Prostate gland (tissue), 2 donors: ENCODE data around the gene PFN1.

Source experiments
- POLR2AphosphoS5 ChIP-seq: sonication (generic); formaldehyde crosslinking; IDR thresholded peaks from one replicate; pipeline ENCODE4 v1.6.1; 2017; ENCODE audit warnings: antibody characterized with exemption
- TF ChIP-seq, protein P1 (sequence below), 4 experiments: fragments of 200-600 bp in 2 of 4; fragments of 450-650 bp in 2 of 4; sonication (generic) in 2 of 4; IDR thresholded peaks; 1 replicate in 3 of 4; 2 replicates in 1 of 4; pipeline ENCODE4 v1.5.1; 2016 to 2019; ENCODE audit warnings: antibody characterized with exemption in 4 of 4, mild to moderate bottlenecking in 2 of 4, moderate library complexity in 2 of 4

- TF ChIP-seq, protein P1, sequence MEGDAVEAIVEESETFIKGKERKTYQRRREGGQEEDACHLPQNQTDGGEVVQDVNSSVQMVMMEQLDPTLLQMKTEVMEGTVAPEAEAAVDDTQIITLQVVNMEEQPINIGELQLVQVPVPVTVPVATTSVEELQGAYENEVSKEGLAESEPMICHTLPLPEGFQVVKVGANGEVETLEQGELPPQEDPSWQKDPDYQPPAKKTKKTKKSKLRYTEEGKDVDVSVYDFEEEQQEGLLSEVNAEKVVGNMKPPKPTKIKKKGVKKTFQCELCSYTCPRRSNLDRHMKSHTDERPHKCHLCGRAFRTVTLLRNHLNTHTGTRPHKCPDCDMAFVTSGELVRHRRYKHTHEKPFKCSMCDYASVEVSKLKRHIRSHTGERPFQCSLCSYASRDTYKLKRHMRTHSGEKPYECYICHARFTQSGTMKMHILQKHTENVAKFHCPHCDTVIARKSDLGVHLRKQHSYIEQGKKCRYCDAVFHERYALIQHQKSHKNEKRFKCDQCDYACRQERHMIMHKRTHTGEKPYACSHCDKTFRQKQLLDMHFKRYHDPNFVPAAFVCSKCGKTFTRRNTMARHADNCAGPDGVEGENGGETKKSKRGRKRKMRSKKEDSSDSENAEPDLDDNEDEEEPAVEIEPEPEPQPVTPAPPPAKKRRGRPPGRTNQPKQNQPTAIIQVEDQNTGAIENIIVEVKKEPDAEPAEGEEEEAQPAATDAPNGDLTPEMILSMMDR (IDR thresholded peaks at IDR 0.05): no peak
- no peak for TF ChIP-seq POLR2AphosphoS5
Observed at GRCh38 chr17:4921320-4921719, 27.0 kb downstream of the PFN1 start.
